ES-I3 (cell line): ENCODE data around the gene MYO16.

ENCODE experiments used
- H3K36me3 ChIP-seq: 2 replicates; pipeline ENCODE4 v1.6.1; 2013; ENCODE audit warnings: mild to moderate bottlenecking, low read length, control low read depth, moderate library complexity; ENCODE audit not compliant: insufficient read depth
- H3K4me1 ChIP-seq: 2 replicates; pipeline ENCODE4 v1.6.1; 2013; ENCODE audit warnings: mild to moderate bottlenecking, control low read depth, low read length; ENCODE audit not compliant: insufficient read depth
- H3K9ac ChIP-seq: 2 replicates; pipeline ENCODE4 v1.6.1; 2013; ENCODE audit warnings: low read depth, mild to moderate bottlenecking, low read length, moderate library complexity
- H3K9me3 ChIP-seq: 2 replicates; pipeline ENCODE4 v1.6.1; 2013; ENCODE audit warnings: mild to moderate bottlenecking, low read length, moderate library complexity; ENCODE audit not compliant: control insufficient read depth, insufficient read depth

The MYO16 gene

DNA sequence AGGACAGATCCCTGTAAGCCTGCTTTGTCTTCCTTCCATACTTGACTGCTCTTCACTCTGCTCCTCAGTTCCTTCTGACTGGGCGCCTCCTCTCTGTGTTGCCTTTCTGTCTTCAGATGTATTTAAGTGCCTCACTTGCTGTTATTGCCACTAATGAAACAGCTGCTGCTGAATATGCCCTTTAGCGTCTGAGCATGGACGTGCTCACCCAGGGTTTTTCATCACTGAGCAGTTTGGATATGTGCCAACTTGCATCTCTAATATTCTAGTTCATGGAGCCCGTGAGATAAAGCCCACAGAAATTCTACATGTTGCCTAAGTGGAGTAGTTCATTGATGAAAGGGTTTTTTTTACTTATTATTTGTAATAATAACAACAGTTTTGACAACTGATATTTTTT is 198.2 kb downstream of the MYO16 start:
- Histone ChIP-seq H3K4me1 (no peaks in the 10 kb centered on the region), H3K9ac (no peak overlapping the region), H3K9me3 (0 out of 2 replicates have a peak, but pooled peaks cover 9% of the 10 kb centered on the region), H3K36me3 (no peaks in the 10 kb centered on the region)

DNA sequence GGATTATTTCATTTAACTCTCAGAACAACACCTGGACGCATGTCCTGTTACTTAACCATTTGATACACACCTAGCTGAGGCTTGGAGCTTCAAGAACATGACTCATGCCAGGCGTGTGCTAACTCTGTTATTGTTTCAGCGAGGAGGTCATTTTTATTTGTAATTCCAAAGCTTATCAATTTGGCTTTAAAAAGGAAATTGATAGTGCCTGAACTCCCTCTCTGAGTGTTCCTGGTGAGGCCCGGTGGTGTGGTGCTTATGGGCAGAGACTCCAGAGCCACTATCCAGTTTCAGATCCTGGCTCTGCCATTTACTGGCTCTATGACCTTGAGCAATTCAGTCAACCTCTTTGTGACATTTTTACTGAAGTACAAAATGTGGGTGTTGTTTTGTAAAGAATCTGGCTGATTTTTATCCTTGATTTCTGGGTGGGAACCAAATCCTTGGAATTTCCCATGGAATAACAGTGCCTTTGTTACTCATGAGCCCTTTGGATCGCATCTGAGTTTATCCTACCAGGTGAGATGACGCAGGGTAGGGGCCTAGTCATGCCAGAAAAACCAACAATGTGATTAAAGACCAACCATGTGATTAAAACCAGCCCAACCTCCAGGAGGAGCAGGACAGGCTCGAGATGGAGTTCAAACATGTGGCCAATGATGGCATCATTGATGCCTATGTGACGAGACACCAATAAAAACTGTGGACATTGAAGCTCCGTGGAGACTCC is 198.8 kb downstream of the MYO16 start:
- Histone ChIP-seq H3K4me1 (no peaks in the 10 kb centered on the region), H3K9me3 (0 out of 2 replicates have a peak, but pooled peaks cover 9% of the 10 kb centered on the region), H3K36me3 (no peaks in the 10 kb centered on the region), H3K9ac (no peak overlapping the region)

DNA sequence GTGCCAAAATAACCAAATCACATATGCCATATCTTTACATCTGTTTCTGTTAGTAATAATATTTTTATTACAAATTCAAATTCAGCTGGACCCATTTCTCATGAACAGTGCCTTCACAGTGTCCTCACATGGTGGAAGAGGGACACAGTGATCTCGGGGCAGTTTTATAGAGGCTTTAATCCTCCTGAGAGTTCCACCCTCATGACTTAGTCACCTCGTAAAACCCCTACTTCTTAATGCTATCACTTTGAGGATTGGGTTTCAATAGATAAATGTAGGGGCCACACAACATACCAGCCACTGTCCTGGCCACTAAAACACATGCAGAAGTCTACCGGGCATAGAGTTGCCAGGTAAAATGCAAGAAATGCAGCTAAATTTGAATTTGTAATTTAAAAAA is 201.5 kb downstream of the MYO16 start:
- H3K36me3 ChIP-seq, result no peaks in the 10 kb centered on the region

DNA sequence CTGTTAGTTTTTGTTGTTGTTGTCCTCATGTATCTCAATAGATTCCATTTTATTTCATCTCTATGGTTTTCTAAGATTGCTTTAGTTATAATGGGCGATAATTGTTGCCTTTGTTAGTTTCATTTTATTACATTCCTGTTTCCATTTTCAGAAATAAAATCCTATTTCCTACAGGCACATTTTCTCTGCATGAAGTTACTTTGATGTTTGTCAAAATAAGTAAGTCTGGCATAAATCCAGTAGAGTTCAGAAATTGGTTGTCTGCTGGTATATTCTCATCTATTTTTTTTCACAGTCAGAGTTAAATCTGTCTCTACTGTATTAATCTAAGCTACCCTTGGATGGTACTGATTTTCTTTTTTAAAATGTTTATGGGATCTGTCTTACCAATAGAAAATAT is 204.1 kb downstream of the MYO16 start:
- no peaks in the 10 kb centered on the region for H3K4me1 ChIP-seq
- no peaks in the 10 kb centered on the region for H3K36me3 ChIP-seq
- H3K9me3 ChIP-seq, result 0 out of 2 replicates have a peak, but pooled peaks cover 7% of the 10 kb centered on the region
- H3K9ac ChIP-seq, result no peak overlapping the region

More for the DNA sequence above, 201.5 kb downstream of the MYO16 start:
- no peak overlapping the region for H3K9ac ChIP-seq
- no peaks in the 10 kb centered on the region for H3K4me1 ChIP-seq
- 0 out of 2 replicates have a peak, but pooled peaks cover 12% of the 10 kb centered on the region for H3K9me3 ChIP-seq

DNA sequence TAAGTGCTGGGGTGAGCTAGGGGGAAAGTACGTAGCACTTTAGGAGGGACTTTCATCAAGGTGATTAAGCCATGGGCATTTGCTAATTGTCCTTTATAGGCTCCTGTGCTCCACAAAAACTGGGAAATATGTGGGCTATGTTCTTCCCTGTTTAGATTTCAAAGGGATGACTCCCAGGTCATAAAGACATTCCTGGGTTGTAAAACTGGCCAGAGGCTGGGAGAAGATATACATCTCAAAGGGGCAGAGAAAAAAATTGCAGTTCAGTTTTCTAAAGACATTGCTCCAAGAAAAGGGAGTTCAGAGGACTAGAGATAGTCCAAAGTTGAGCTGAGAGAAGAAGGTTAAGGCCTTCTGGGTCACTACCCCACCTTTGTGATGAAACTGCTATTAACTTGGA is 204.8 kb downstream of the MYO16 start:
- no peaks in the 10 kb centered on the region for H3K4me1 ChIP-seq
- 0 out of 2 replicates have a peak, but pooled peaks cover 7% of the 10 kb centered on the region for H3K9me3 ChIP-seq
- H3K36me3 ChIP-seq, result no peaks in the 10 kb centered on the region
- H3K9ac ChIP-seq, result no peak overlapping the region

DNA sequence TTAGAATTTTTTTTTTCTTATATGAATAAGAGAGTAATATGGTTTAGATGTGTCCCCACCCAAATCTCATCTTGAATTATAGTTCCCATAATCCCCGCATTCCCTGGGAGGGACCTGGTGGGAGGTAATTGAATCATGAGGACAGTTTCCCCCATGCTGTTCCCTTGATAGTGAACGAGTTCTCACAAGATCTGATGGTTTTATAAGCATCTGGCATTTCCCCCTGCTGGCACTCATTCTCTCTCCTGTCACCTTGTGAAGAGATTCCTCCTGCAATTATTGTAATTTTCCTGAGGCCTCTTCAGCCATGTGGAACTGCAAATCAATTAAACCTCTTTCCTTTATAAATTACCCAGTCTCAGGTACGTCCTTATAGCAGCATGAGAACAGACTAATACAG is 205.7 kb downstream of the MYO16 start:
- H3K9me3 ChIP-seq, result 0 out of 2 replicates have a peak, but pooled peaks cover 3% of the 10 kb centered on the region

DNA sequence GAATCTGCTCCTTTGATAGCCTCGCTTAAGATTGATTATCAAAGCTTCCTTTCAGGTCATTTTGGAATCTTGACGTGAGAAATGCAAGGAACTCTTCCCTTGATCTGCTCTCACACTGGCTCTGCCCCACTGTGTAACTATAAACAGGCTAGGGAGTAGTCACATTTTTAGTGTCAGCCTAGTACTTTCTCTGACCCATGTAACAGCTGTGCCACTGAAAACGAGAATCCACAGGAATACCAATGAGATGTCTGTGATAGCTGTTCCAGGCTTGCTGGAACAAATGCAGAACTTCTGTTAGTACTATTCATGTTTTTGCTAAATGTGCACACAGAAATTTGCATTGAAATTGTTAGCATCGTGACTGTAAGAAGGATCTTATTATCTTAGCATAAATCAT is 221.3 kb downstream of the MYO16 start:
- Histone ChIP-seq H3K4me1 (peaks cover 10% of the 10 kb centered on the region; the same call in 1 of the 2 replicates), H3K9me3 (no peaks in the 10 kb centered on the region), H3K36me3 (no peaks in the 10 kb centered on the region), H3K9ac (no peak overlapping the region)

More for the DNA sequence above, 205.7 kb downstream of the MYO16 start:
- Histone ChIP-seq H3K9ac (no peak overlapping the region), H3K36me3 (no peaks in the 10 kb centered on the region), H3K4me1 (no peaks in the 10 kb centered on the region)

DNA sequence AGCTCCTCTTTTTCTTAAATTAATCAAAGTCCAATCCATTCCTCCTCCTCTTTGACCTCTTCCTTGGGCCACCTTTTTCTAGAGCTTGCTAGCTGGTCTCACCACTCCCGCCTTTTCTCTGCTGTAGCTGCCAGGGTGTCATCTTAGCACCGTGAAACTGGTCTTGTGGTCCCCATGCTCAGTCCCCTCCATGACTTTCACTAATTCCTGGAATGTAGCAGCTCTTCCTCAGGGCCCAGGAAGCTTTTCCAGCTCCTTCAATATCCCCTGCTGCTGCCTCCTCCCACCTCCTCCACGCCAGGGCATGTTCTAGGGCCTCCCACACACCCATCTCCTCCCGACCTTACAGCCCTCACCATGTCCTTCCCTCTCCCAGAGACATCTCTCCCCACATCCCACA is 222.2 kb downstream of the MYO16 start:
- H3K4me1 ChIP-seq, result peaks cover 19% of the 10 kb centered on the region
- H3K9ac ChIP-seq, result no peak overlapping the region
- H3K36me3 ChIP-seq, result no peaks in the 10 kb centered on the region
- H3K9me3 ChIP-seq, result no peaks in the 10 kb centered on the region

DNA sequence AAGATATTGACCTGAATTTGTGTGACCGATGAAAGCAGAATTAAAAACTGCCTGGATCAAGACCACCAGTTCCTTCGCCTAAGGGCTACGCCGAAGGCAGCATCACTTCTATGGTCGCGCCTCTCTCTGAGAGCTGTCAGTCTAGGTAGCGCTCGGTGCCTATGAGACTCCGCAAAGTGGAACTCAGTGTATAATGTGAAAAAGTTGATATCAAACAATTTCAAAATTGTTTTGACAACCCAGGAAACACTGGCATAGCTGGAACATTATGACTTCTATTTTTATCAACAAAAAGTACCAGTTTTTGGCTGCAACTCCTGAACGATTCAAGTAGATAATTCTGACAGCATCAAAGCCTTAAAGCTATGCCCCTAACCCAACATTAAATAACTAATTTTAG is 223.6 kb downstream of the MYO16 start:
- no peaks in the 10 kb centered on the region for H3K36me3 ChIP-seq
- peaks cover 23% of the 10 kb centered on the region for H3K4me1 ChIP-seq
- H3K9me3 ChIP-seq, result no peaks in the 10 kb centered on the region
- H3K9ac ChIP-seq, result no peak overlapping the region

DNA sequence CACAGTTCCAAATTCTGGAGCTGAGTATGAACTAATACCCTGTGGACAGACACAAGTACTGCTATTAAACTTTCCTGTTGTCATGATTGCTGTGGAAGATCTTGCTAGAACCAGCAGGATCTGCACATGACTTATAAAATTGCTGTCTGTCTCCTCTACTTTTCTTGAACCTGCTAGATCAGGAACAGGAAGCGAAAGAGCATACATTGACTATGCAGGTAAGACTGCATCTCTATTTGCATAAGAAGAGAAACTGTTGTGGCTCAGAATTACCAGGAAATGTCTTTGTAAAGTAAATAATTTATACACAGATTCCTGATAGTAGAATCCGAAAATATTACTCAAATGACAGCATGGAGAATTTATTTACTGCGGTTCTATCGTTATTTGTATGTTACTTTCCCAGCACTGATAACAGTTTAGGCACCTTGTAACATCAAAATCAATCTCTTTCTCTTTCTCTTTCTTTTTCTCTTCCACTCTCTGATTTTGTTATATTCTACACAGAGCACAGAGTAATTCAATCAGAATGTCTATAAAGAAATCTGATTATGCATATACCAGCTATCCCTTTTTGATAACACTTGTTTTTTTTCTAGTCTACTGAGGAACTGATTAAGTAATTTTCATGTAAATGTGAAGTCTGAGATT is 226.5 kb downstream of the MYO16 start:
- H3K4me1 ChIP-seq, result peaks cover 39% of the 10 kb centered on the region
- no peaks in the 10 kb centered on the region for H3K36me3 ChIP-seq
- no peak overlapping the region for H3K9ac ChIP-seq
- no peaks in the 10 kb centered on the region for H3K9me3 ChIP-seq

DNA sequence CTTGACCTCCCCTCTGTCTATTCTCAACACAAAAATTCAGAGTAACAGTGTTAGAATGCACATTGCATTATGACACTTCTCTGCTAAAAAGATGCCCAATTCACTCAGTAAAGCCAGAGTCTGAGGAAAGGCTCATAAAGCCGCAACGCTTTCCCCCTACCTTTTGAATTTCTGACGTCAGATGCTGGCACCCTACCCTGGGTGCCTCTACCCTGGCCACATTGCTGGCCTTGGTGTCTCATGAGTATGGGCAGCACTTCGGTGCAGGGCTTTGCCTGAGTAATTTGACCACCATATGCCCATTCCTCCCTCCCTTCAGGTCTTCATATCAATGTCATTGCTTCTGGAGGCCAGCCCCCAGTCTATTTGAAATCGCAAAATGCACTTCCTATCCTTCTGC is 229.3 kb downstream of the MYO16 start:
- Histone ChIP-seq H3K36me3 (no peaks in the 10 kb centered on the region), H3K4me1 (peaks cover 39% of the 10 kb centered on the region), H3K9ac (no peak overlapping the region), H3K9me3 (no peaks in the 10 kb centered on the region)

DNA sequence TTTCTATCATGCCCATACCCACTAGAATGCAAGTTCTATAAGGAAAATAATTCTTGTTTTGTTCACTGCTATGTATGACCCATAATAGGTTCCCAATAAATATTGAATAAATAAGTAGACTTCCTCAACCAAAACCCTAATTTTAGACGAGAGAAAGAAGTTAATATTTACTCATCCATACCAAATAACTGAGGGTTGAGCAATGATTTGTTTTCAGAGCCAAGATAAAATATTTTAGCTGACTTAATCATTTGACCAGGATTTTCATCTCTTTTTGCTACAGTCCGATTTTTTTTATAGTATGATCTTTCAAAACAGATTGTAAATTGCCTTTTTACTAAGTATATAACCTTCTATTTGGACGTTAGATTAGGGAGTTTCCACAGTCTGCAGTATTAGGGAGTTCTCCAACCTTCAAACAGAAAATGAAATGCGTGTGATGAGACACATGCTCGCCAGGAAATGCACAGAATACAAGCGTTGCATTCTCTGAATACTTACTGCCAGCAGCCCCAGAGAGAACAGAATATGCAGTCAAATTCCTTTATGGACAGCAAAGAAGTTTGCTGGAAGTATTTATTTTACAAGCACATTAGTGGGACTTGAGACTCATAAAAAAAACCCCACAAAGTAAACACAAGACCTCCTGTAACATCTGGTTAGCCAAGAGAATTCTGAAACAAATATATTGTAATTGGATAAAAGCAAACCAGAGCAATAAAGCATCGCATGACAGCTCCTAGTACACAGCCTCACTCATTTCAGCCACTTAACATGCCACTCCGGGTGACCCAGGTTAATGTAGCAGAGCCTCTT is 230.0 kb downstream of the MYO16 start:
- no peak overlapping the region for H3K9ac ChIP-seq
- H3K36me3 ChIP-seq, result no peaks in the 10 kb centered on the region
- no peaks in the 10 kb centered on the region for H3K9me3 ChIP-seq
- peaks cover 39% of the 10 kb centered on the region for H3K4me1 ChIP-seq

DNA sequence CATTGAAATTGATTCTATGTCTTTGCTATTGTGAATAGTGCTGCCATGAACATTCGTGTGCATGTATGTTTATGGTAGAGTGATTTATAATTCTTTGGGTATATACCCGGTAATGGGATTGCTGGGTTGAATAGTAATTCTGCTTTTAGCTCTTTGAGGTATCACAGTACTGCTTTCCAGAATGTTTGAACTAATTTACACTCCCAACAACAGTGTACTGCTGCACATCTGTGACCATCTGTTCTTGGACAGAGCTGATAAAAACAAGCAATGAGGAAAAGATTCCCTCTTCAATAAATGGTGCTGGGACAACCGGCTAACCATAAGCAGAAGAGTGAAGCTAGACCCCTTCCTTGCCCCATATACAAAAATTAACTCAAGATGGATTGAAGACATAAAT is 231.0 kb downstream of the MYO16 start:
- Histone ChIP-seq H3K4me1 (peaks cover 31% of the 10 kb centered on the region), H3K9ac (no peak overlapping the region), H3K9me3 (no peaks in the 10 kb centered on the region), H3K36me3 (no peaks in the 10 kb centered on the region)

DNA sequence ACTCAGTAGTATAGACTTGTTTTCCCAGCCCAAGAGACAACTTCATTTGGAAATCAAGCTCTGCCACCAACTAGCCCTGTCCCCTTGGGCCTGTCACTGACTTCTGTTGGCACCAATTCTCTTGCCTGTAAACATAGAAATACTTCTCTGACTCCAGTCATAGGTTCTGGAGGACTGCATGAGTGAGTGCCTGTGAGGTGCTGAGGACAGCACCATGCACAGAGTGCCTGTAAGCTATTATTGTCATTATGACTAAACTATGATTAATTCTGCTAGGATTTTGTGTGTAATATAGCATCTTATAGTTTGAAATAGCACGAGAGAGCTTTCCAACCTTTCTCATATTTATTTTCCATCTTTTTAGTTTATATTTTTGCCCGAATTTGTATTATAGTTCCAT is 247.9 kb downstream of the MYO16 start:
- no peaks in the 10 kb centered on the region for H3K4me1 ChIP-seq

More for the DNA sequence above, 247.9 kb downstream of the MYO16 start:
- no peaks in the 10 kb centered on the region for H3K9me3 ChIP-seq
- no peaks in the 10 kb centered on the region for H3K36me3 ChIP-seq
- H3K9ac ChIP-seq, result no peak overlapping the region
